Keratinocyte (primary cell): ENCODE results near the gene RHOJ. TPM values are rescaled to one million over a fixed set of nuclear protein-coding genes. Genes with fewer than 3 reads are reported as not detected.
"Not testable (repeated sequence)": the region's sequence is repeated elsewhere in the genome, so short reads cannot be mapped to it uniquely, and the experiment has no call there.

Experiments used
- DNase-seq: peaks from one replicate; pipeline ENCODE4 v3.0.0-alpha.2; 2011; ENCODE audit warnings: low read depth, missing footprints, low spot score
- FAIRE-seq: peaks from 2 replicates; lab custom pipeline; 2011; peaks lifted over from hg19 to GRCh38; lab: Jason Lieb, UNC
- H2AFZ ChIP-seq: 2 replicates; pipeline ENCODE4 v1.6.0; 2012; ENCODE audit warnings: low read length, control low read depth, inconsistent platforms; ENCODE audit not compliant: control insufficient read depth
- H3K27ac ChIP-seq: 2 replicates; pipeline ENCODE4 v1.5.1; 2011; ENCODE audit warnings: low read length; ENCODE audit not compliant: control insufficient read depth, insufficient read depth
- H3K27me3 ChIP-seq: 3 replicates; pipeline ENCODE4 v1.6.0; 2011; ENCODE audit warnings: low read length; ENCODE audit not compliant: control insufficient read depth, insufficient read depth; ENCODE audit errors: extremely low read depth
- H3K36me3 ChIP-seq, 2 experiments: 2 replicates in 1 of 2; 3 replicates in 1 of 2; pipeline ENCODE4 v1.5.1; 2011; ENCODE audit warnings: low read length in 2 of 2, mild to moderate bottlenecking in 1 of 2; ENCODE audit not compliant: control insufficient read depth in 2 of 2, insufficient read depth in 2 of 2; ENCODE audit errors: extremely low read depth in 1 of 2
- H3K4me1 ChIP-seq: 3 replicates; pipeline ENCODE4 v1.5.1; 2011; ENCODE audit warnings: low read length; ENCODE audit not compliant: control insufficient read depth, insufficient read depth; ENCODE audit errors: extremely low read depth
- H3K4me2 ChIP-seq: 3 replicates; pipeline ENCODE4 v1.6.0; 2011; ENCODE audit warnings: low read depth, low read length; ENCODE audit not compliant: control insufficient read depth, insufficient read depth; ENCODE audit errors: extremely low read depth
- H3K4me3 ChIP-seq, 3 experiments: fragments of 200-600 bp in 1 of 3; sonication (generic) in 1 of 3; 2 replicates in 2 of 3; 3 replicates in 1 of 3; pipeline ENCODE4 v1.5.1; 2011 to 2016; ENCODE audit warnings: low read length in 3 of 3, mild to moderate bottlenecking in 3 of 3, control low read depth in 2 of 3, inconsistent platforms in 1 of 3, low read depth in 1 of 3, mixed read lengths in 1 of 3, mixed run types in 1 of 3, moderate library complexity in 1 of 3; ENCODE audit not compliant: control insufficient read depth in 2 of 3, insufficient read depth in 2 of 3; ENCODE audit errors: extremely low read depth in 1 of 3
- H3K79me2 ChIP-seq: 2 replicates; pipeline ENCODE4 v1.6.0; 2012; ENCODE audit warnings: low read length; ENCODE audit not compliant: control insufficient read depth, insufficient read depth
- H3K9ac ChIP-seq: 3 replicates; pipeline ENCODE4 v1.6.0; 2011; ENCODE audit warnings: low read length; ENCODE audit not compliant: control insufficient read depth, insufficient read depth; ENCODE audit errors: extremely low read depth
- H3K9me1 ChIP-seq: 3 replicates; pipeline ENCODE4 v1.6.0; 2011; ENCODE audit warnings: low read length; ENCODE audit not compliant: control insufficient read depth, insufficient read depth; ENCODE audit errors: extremely low read depth
- H3K9me3 ChIP-seq: 2 replicates; pipeline ENCODE4 v1.5.1; 2012; ENCODE audit warnings: low read depth, low read length; ENCODE audit not compliant: control insufficient read depth
- H4K20me1 ChIP-seq: 3 replicates; pipeline ENCODE4 v1.6.0; 2011; ENCODE audit warnings: low read length; ENCODE audit not compliant: control insufficient read depth, insufficient read depth; ENCODE audit errors: extremely low read depth
- EZH2 ChIP-seq: IDR thresholded peaks from one replicate; pipeline ENCODE4 v1.6.1; 2012; ENCODE audit warnings: inconsistent platforms, mild to moderate bottlenecking, low read length, moderate library complexity
- dilution Hi-C: fragments of 300-500 bp; cut with MboI; formaldehyde crosslinking; loops from one replicate; pipeline ENCODE4 v1.7.0; 2020; ENCODE audit warnings: low sequenced_read_pairs; ENCODE audit not compliant: extremely low pct_ligation_motif_present
- polyA plus RNA-seq, 5 experiments: library from polyadenylated mRNA; depleted of rRNA in 3 of 5; stranded (reverse) in 3 of 5; stranded (forward) in 1 of 5; unstranded in 1 of 5; fragments of >200 nt; gene quantifications; 1 replicate in 1 of 5; 2 replicates in 3 of 5; 3 replicates in 1 of 5; pipeline versions ENCODE4 v1.2.1 to v1.2.3, GENCODE V29; 2011 to 2012; ENCODE audit warnings: missing spikeins in 2 of 5, low read depth in 1 of 5, low replicate concordance in 1 of 5
- TF ChIP-seq, protein P1 (sequence below), 3 experiments: IDR thresholded peaks in 1 of 3; conservative IDR thresholded peaks in 1 of 3; optimal IDR thresholded peaks in 1 of 3; 2 replicates in 2 of 3; 3 replicates in 1 of 3; pipeline versions ENCODE3 to v1.5.1; 2011; ENCODE audit warnings: low read length in 3 of 3, mild to moderate bottlenecking in 3 of 3, moderate library complexity in 2 of 3, control low read depth in 1 of 3, inconsistent platforms in 1 of 3; ENCODE audit not compliant: insufficient read depth in 2 of 3; ENCODE audit errors: extremely low read depth in 1 of 3

Gene RHOJ
- polyA plus RNA-seq, 1 donor (not counting 4 experiments of a cell fraction or from before 2014, with no cell fraction given), result 0.46 TPM

DNA sequence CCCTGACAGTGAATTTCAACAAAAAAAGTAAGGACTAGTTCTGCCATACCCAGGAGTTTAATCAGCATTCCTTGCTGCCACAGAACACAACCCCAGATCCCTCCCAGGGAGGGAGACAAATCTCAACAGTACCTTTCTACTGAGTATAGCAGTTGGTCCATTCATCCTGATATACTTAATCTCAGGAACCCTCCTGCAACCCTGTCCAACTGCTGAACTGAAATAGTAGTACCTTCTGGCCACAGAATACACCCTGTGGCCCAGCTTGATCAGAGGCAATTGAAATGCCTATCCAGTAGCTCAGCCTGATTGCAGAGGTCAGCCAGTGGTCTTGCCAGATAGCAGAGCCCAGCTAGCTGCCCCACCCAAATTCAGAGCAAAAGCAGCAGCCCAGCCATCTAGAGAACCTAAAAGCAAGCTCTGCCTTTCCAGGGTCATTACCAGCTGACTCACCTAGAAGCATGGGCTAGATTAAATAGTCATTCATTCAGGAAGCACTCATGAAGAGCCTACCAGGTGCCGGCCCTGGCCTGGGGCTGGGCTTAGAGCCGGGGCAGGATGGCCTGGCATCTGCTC lies 40.0 kb upstream of the RHOJ start:
- H3K9me3 ChIP-seq, result no peaks in the 10 kb centered on the region
- no peaks in the 10 kb centered on the region for H3K4me1 ChIP-seq
- no peak overlapping the region for H3K9ac ChIP-seq
- H3K9me1 ChIP-seq, result no peaks in the 10 kb centered on the region
- H4K20me1 ChIP-seq, result no peaks in the 10 kb centered on the region
- no peak overlapping the region for H3K4me2 ChIP-seq
- no peak overlapping the region for H3K4me3 ChIP-seq
- H3K36me3 ChIP-seq, result no peaks in the 10 kb centered on the region
- peak; percentile 41 for FAIRE-seq
- H3K27me3 ChIP-seq, result no peaks in the 10 kb centered on the region
- no peak for TF ChIP-seq EZH2
- TF ChIP-seq, protein P1, sequence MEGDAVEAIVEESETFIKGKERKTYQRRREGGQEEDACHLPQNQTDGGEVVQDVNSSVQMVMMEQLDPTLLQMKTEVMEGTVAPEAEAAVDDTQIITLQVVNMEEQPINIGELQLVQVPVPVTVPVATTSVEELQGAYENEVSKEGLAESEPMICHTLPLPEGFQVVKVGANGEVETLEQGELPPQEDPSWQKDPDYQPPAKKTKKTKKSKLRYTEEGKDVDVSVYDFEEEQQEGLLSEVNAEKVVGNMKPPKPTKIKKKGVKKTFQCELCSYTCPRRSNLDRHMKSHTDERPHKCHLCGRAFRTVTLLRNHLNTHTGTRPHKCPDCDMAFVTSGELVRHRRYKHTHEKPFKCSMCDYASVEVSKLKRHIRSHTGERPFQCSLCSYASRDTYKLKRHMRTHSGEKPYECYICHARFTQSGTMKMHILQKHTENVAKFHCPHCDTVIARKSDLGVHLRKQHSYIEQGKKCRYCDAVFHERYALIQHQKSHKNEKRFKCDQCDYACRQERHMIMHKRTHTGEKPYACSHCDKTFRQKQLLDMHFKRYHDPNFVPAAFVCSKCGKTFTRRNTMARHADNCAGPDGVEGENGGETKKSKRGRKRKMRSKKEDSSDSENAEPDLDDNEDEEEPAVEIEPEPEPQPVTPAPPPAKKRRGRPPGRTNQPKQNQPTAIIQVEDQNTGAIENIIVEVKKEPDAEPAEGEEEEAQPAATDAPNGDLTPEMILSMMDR (optimal IDR thresholded peaks at IDR 0.05 in 1 of 3, IDR thresholded peaks at IDR 0.05 in 1 of 3, conservative IDR thresholded peaks at IDR 0.05 in 1 of 3; ENCODE audit: extremely low read depth in 1 of 3, insufficient read depth in 2 of 3, low read length in 3 of 3), result no peak
- H3K79me2 ChIP-seq, result no peaks in the 10 kb centered on the region
- DNase-seq, result no peak
- dilution Hi-C loops, result no loop called here
- no peak overlapping the region for H3K27ac ChIP-seq
- H2AFZ ChIP-seq, result no peak overlapping the region

DNA sequence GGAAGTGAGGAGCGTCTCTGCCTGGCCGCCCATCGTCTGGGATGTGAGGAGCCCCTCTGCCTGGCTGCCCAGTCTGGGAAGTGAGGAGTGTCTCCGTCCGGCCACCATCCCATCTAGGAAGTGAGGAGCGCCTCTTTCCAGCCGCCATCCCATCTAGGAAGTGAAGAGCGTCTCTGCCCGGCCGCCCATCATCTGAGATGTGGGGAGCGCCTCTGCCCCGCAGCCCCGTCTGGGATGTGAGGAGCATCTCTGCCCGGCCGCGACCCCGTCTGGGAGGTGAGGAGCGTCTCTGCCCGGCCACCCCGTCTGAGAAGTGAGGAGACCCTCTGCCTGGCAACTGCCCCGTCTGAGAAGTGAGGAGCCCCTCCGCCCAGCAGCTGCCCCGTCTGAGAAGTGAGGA lies 39.0 kb upstream of the RHOJ start:
- H3K9me3 ChIP-seq, FAIRE-seq, dilution Hi-C loops, H3K36me3 ChIP-seq, H3K4me1 ChIP-seq, DNase-seq, H3K4me2 ChIP-seq, H3K79me2 ChIP-seq, H3K27me3 ChIP-seq, H3K9ac ChIP-seq, H3K9me1 ChIP-seq, H4K20me1 ChIP-seq, H3K4me3 ChIP-seq, H3K27ac ChIP-seq, H2AFZ ChIP-seq: not testable (repeated sequence)

DNA sequence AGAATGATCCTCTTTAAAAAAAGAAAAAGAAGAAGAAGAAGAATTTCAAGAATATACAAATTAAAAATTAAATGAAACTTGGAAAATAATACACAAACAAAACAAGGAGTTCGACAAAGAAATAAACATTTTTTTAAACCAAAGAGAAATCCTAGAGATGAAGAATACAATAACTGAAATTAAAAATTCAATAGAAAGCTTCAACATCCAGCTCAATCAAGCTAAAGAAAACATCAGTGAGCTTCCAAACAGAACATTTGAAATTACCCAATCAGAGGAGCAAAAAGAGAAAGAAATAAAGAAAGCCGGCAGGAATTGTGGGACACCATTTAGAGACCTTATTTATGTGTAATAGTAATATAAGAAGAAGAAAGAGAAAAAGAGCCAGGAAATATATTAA lies 37.2 kb upstream of the RHOJ start:
- H3K9ac ChIP-seq, result no peak overlapping the region
- FAIRE-seq (no peak), DNase-seq (no peak)
- H3K4me1 ChIP-seq, result no peaks in the 10 kb centered on the region
- H3K9me3 ChIP-seq, result no peaks in the 10 kb centered on the region
- dilution Hi-C loops, result no loop called here
- no peaks in the 10 kb centered on the region for H3K36me3 ChIP-seq
- TF ChIP-seq, protein P1 (optimal IDR thresholded peaks at IDR 0.05 in 1 of 3, IDR thresholded peaks at IDR 0.05 in 1 of 3, conservative IDR thresholded peaks at IDR 0.05 in 1 of 3; ENCODE audit: extremely low read depth in 1 of 3, insufficient read depth in 2 of 3, low read length in 3 of 3), result no peak
- no peak for TF ChIP-seq EZH2
- H3K4me3 ChIP-seq, result no peak overlapping the region
- no peak overlapping the region for H3K4me2 ChIP-seq
- no peak overlapping the region for H2AFZ ChIP-seq
- H3K9me1 ChIP-seq, result no peaks in the 10 kb centered on the region
- no peaks in the 10 kb centered on the region for H3K79me2 ChIP-seq
- H3K27ac ChIP-seq, result no peak overlapping the region
- H3K27me3 ChIP-seq, result no peaks in the 10 kb centered on the region
- no peaks in the 10 kb centered on the region for H4K20me1 ChIP-seq
